DOHH2 (cell line): ENCODE data around the gene KIF5B.

Experiments used
- EZH2phosphoT487 ChIP-seq: fragments of 200-600 bp; sonication (generic); IDR thresholded peaks from 2 replicates; pipeline ENCODE4 v1.6.1; 2017; ENCODE audit warnings: borderline replicate concordance, mild to moderate bottlenecking, antibody characterized with exemption, low read length, moderate library complexity, mixed read lengths
- TF ChIP-seq, protein P1 (sequence below): fragments of 200-600 bp; sonication (generic); IDR thresholded peaks from one replicate; pipeline ENCODE4 v1.5.1; 2014; ENCODE audit warnings: antibody characterized with exemption, mild to moderate bottlenecking, low read depth, low read length; ENCODE audit not compliant: poor library complexity, severe bottlenecking

DNA sequence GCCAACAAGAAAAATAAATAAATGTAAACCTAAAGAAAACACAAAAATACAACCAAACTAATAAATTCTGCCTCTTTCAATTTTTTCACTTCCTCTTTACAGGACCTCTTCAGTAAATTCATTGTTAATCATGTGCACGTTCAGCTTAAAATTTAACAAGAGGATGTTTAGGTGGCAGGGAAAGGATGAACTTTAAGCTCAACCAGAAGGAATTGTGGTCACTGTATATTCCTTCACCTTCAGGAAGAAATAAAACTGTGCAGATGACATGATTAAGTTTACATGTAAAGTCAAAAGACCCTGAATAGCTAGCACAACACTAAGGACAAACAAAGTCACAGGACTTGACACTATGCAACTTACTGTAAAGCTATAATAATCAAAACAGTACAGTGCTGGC lies 33.0 kb downstream of the KIF5B start:
- TF ChIP-seq, protein P1, sequence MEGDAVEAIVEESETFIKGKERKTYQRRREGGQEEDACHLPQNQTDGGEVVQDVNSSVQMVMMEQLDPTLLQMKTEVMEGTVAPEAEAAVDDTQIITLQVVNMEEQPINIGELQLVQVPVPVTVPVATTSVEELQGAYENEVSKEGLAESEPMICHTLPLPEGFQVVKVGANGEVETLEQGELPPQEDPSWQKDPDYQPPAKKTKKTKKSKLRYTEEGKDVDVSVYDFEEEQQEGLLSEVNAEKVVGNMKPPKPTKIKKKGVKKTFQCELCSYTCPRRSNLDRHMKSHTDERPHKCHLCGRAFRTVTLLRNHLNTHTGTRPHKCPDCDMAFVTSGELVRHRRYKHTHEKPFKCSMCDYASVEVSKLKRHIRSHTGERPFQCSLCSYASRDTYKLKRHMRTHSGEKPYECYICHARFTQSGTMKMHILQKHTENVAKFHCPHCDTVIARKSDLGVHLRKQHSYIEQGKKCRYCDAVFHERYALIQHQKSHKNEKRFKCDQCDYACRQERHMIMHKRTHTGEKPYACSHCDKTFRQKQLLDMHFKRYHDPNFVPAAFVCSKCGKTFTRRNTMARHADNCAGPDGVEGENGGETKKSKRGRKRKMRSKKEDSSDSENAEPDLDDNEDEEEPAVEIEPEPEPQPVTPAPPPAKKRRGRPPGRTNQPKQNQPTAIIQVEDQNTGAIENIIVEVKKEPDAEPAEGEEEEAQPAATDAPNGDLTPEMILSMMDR: no peak
- no peak for TF ChIP-seq EZH2phosphoT487
